Heart left ventricle (tissue), 16 donors: ENCODE results near the gene CRYL1. TPM values are rescaled to one million over a fixed set of nuclear protein-coding genes. Genes with fewer than 3 reads are reported as not detected.

Experiments
- ATAC-seq, 4 donors: fragments of 200-7000 bp; cut with Tn5 transposase; one replicate each; pipeline ENCODE4 v1.9.1; 2020 to 2022; ENCODE audit warnings: moderate library complexity in 4 of 4, mild to moderate bottlenecking in 3 of 4, moderate number of reproducible peaks in 1 of 4
- DNase-seq, 5 donors: peaks; one replicate each; pipeline ENCODE4 v3.0.0-alpha.2; 2020
- H3K27ac ChIP-seq, 12 donors: fragments of 200-600 bp; sonication (generic) in 4 of 12; one replicate each; pipeline versions ENCODE4 v1.5.0 to v1.8.0; 2016 to 2022; ENCODE audit warnings: mild to moderate bottlenecking in 2 of 12
- H3K27me3 ChIP-seq, 9 donors: fragments of 200-600 bp; sonication (generic) in 2 of 9; one replicate each; pipeline versions ENCODE4 v1.5.1 to v1.8.0; 2016 to 2022; ENCODE audit warnings: mild to moderate bottlenecking in 3 of 9
- H3K36me3 ChIP-seq, 9 donors: fragments of 200-600 bp; sonication (generic) in 2 of 9; one replicate each; pipeline versions ENCODE4 v1.5.0 to v1.8.0; 2018 to 2022; ENCODE audit warnings: mild to moderate bottlenecking in 2 of 9
- H3K4me1 ChIP-seq, 12 donors: fragments of 200-600 bp; sonication (generic) in 4 of 12; one replicate each; pipeline versions ENCODE4 v1.5.0 to v1.8.0; 2016 to 2022; ENCODE audit warnings: mild to moderate bottlenecking in 3 of 12
- H3K4me3 ChIP-seq, 12 donors: fragments of 200-600 bp; sonication (generic) in 4 of 12; one replicate each; pipeline versions ENCODE4 v1.5.0 to v1.8.0; 2017 to 2022; ENCODE audit warnings: mild to moderate bottlenecking in 9 of 12, moderate library complexity in 4 of 12
- H3K9me3 ChIP-seq, 12 donors: fragments of 200-600 bp; sonication (generic) in 4 of 12; one replicate each; pipeline versions ENCODE4 v1.5.0 to v1.8.0; 2016 to 2022; ENCODE audit warnings: mild to moderate bottlenecking in 1 of 12
- CTCF ChIP-seq, 12 donors: fragments of 200-600 bp; sonication (generic) in 4 of 12; IDR thresholded peaks; one replicate each; pipeline versions ENCODE4 v1.5.0 to v1.8.0; 2018 to 2022; ENCODE audit warnings: antibody characterized with exemption in 12 of 12, mild to moderate bottlenecking in 5 of 12
- POLR2A ChIP-seq, 2 donors: fragments of 450-650 bp; IDR thresholded peaks; one replicate each; pipeline ENCODE4 v1.6.1; 2017; ENCODE audit warnings: antibody characterized with exemption in 2 of 2, mild to moderate bottlenecking in 2 of 2, moderate library complexity in 2 of 2
- WGBS, 4 donors: extraction: QIAGEN DNeasy Blood & Tissue Kit in 2 of 4; methylation state at CpG; one replicate each; pipeline versions ENCODE4 v1.1.5 to v1.1.7; 2013 to 2018; 5-methylcytosine and 5-hydroxymethylcytosine counted together
- intact Hi-C, 10 donors: fragments of 100-400 bp; cut with DNase I; formaldehyde crosslinking; loops; one replicate each; pipeline versions ENCODE4 v1.11.1 to v1.14.2; 2022
- polyA plus RNA-seq, 2 donors: library from polyadenylated mRNA; stranded (reverse); fragments of 200-250 nt; gene quantifications; one replicate each; pipeline ENCODE4 v1.2.3, GENCODE V29; 2013
- total RNA-seq, 9 donors: library from RNA; depleted of rRNA in 2 of 9; stranded (reverse); fragments of >200 nt in 2 of 9; fragmentation: NEBNext Ultra II Directional in 3 of 9; extraction: Animal tissue kit (Norgen Biotek cat#: 25700) in 3 of 9; gene quantifications; one replicate each; pipeline versions ENCODE4 v1.1.0 to v1.2.4, GENCODE V29; 2016 to 2023
- donor health status: ischemic (EF 13 %, LVEDD 7.1; RV severe dilation, severe dysfunction).
- donor health status: healthy with polysubstance abuse.
- donor health status: DM: no; HTN: yes; CAD: no.
- donor health status: DM: no; HTN: no; CAD: no.
- donor health status: ischemic (EF 25% LVEDD 6.9; RV normal size, moderate dysfunction).
- donor health status: ischemic (EF 25% LVEDD 5.7; RV mildly dilated, moderate dysfunction).
- donor health status: healthy.
- donor health status: DM: yes; HTN: yes; CAD: no.
- donor health status: ischemic (EF 35%, LVEDD 5.7; RV mildly dilated, moderate dysfunction).
- donor health status: nonischemic (EF 11% LVEDD 7.7; RV severe dilation, severe dysfunction).
- donor health status: DM: yes; HTN: yes; CAD: no.
- donor health status: PGD.
- donor health status: ischemic (EF 29% LVEDD 5.4; RV normal size, mild dysfunction).
- donor health status: nonischemic (EF 23%, LVEDD 6.1; RV moderate dilation, normal function).

The CRYL1 gene
- total and polyA plus RNA-seq, 11 donors: 10.7 to 36.5 (median 20.9) TPM

GRCh38 chr13:20470136-20470535, 55.5 kb downstream of the CRYL1 start:
- Histone ChIP-seq H3K36me3 (peaks cover 0 to 9% (median 0%) of the 10 kb centered on the region in 9 donors), H3K27me3 (no peaks in the 10 kb centered on the region), H3K4me1 (peaks cover 0 to 11% (median 7%) of the 10 kb centered on the region in 12 donors), H3K9me3 (no peaks in the 10 kb centered on the region), H3K27ac (no peak overlapping the region), H3K4me3 (no peak overlapping the region)
- 91 to 97% (median 95%) methylated on average over 8 of the region's 8 CpGs for WGBS, 4 donors
- DNase-seq (no peak), ATAC-seq (no peak)
- intact Hi-C loops: no loop called here
- TF ChIP-seq POLR2A (IDR thresholded peaks at IDR 0.05) (no peak), CTCF (IDR thresholded peaks at IDR 0.05) (no peak)

GRCh38 chr13:20466371-20466770, 59.3 kb downstream of the CRYL1 start:
- intact Hi-C loops: no loop called here
- H3K4me3 ChIP-seq: no peak overlapping the region
- H3K9me3 ChIP-seq: no peaks in the 10 kb centered on the region
- TF ChIP-seq POLR2A (IDR thresholded peaks at IDR 0.05) (no peak), CTCF (IDR thresholded peaks at IDR 0.05) (no peak)
- no peak for ATAC-seq
- H3K36me3 ChIP-seq: peaks cover 0 to 4% (median 0%) of the 10 kb centered on the region in 9 donors
- H3K27me3 ChIP-seq: no peaks in the 10 kb centered on the region
- peaks cover 0 to 40% (median 9%) of the 10 kb centered on the region in 12 donors for H3K4me1 ChIP-seq
- peak overlapping the region in 1 of 12 donors; percentile 72 for H3K27ac ChIP-seq
- WGBS, 4 donors: 96 to 97% (median 96%) methylated on average over 2 of the region's 2 CpGs
- DNase-seq: no peak

- DNase-seq: no peak
- H3K27ac ChIP-seq: peak overlapping the region in 11 of 12 donors; percentile 2 to 80 (median 47)
- intact Hi-C loops: no loop called here
- peak; percentile 34 to 60 (median 52) for ATAC-seq
- WGBS, 4 donors: 29 to 43% (median 34%) methylated on average over 6 of the region's 6 CpGs
- peaks cover 0 to 48% (median 12%) of the 10 kb centered on the region in 12 donors for H3K4me1 ChIP-seq
- TF ChIP-seq POLR2A (IDR thresholded peaks at IDR 0.05) (no peak), CTCF (IDR thresholded peaks at IDR 0.05) (no peak)
- no peaks in the 10 kb centered on the region for H3K9me3 ChIP-seq
- peak overlapping the region in 3 of 12 donors; percentile 0 to 23 (median 19) for H3K4me3 ChIP-seq
- H3K27me3 ChIP-seq: no peaks in the 10 kb centered on the region
- peaks cover 0 to 4% (median 0%) of the 10 kb centered on the region in 9 donors for H3K36me3 ChIP-seq
Measured at GRCh38 chr13:20465218-20465879, 60.3 kb downstream of the CRYL1 start.

GRCh38 chr13:20462921-20463320, 62.7 kb downstream of the CRYL1 start:
- Histone ChIP-seq H3K27me3 (no peaks in the 10 kb centered on the region), H3K36me3 (no peaks in the 10 kb centered on the region), H3K4me3 (no peak overlapping the region), H3K9me3 (no peaks in the 10 kb centered on the region), H3K4me1 (peaks cover 0 to 51% (median 12%) of the 10 kb centered on the region in 12 donors), H3K27ac (peak overlapping the region in 11 of 12 donors; percentile 10 to 89 (median 70))
- TF ChIP-seq CTCF (IDR thresholded peaks at IDR 0.05): peak in 4 of 12 donors; percentile 6 to 16 (median 14)
- TF ChIP-seq POLR2A (IDR thresholded peaks at IDR 0.05): no peak
- intact Hi-C loops: no loop called here
- DNase-seq (no peak), ATAC-seq (peak in 1 of 4 donors; percentile 45)
- 57 to 69% (median 62%) methylated on average over 8 of the region's 8 CpGs for WGBS, 4 donors
